Suprapubic skin (tissue), 4 donors: ENCODE data around the gene PIP5K1C.

Source experiments
- EP300 ChIP-seq: sonication (generic); formaldehyde crosslinking; IDR thresholded peaks from one replicate; pipeline ENCODE4 v1.6.1; 2017; ENCODE audit warnings: antibody characterized with exemption
- POLR2A ChIP-seq, 2 donors: fragments of 450-650 bp; IDR thresholded peaks; one replicate each; pipeline ENCODE4 v1.6.1; 2017; ENCODE audit warnings: antibody characterized with exemption in 2 of 2, mild to moderate bottlenecking in 2 of 2, moderate library complexity in 2 of 2
- POLR2AphosphoS5 ChIP-seq, 3 donors: sonication (generic); formaldehyde crosslinking; IDR thresholded peaks; one replicate each; pipeline ENCODE4 v1.6.1; 2017; ENCODE audit warnings: antibody characterized with exemption in 3 of 3

GRCh38 chr19:3667766-3668165 is 32.5 kb downstream of the PIP5K1C start:
- TF ChIP-seq EP300 (no peak), POLR2AphosphoS5 (IDR thresholded peaks at IDR 0.05) (no peak), POLR2A (IDR thresholded peaks at IDR 0.05) (no peak)
